ENCODE measurements around the gene DVL3.

Gene DVL3

GRCh38 chr3:184177767-184178306 is 22.7 kb downstream of the DVL3 start:
- DNase-seq, result no peak

DNA sequence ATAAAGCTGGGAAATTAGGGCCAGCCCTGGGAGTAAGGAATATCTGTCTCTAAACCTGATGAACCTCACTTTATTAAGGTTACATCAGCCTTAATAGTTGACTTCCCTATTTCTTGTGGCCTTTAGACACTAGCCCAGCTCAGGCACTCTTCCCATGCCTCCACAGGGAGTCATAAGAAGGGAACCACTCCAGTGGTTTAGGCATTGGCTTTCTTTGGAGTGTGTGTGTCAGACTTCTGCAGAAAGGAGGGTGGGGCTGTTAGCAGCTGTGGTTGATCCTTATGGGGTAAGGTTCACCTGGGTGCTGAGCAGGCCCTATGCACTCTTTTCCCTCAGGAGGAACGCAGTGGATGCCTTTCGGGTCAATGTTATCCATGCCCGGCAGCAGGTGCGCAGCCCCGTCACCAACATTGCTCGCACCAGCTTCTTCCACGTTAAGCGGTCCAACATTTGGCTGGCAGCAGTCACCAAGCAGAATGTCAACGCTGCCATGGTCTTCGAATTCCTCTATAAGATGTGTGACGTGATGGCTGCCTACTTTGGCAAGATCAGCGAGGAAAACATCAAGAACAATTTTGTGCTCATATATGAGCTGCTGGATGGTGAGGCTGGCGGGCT is 23.5 kb downstream of the DVL3 start:
- DNase-seq, result no peak

GRCh38 chr3:184180165-184180564 is 25.0 kb downstream of the DVL3 start:
- no peak for DNase-seq

GRCh38 chr3:184181596-184181995 is 26.4 kb downstream of the DVL3 start:
- no peak for DNase-seq

- no peak for DNase-seq
Observed at GRCh38 chr3:184183679-184184078, 28.5 kb downstream of the DVL3 start.

- DNase-seq, result no peak
Observed at GRCh38 chr3:184184546-184185230, 29.5 kb downstream of the DVL3 start.

DNA sequence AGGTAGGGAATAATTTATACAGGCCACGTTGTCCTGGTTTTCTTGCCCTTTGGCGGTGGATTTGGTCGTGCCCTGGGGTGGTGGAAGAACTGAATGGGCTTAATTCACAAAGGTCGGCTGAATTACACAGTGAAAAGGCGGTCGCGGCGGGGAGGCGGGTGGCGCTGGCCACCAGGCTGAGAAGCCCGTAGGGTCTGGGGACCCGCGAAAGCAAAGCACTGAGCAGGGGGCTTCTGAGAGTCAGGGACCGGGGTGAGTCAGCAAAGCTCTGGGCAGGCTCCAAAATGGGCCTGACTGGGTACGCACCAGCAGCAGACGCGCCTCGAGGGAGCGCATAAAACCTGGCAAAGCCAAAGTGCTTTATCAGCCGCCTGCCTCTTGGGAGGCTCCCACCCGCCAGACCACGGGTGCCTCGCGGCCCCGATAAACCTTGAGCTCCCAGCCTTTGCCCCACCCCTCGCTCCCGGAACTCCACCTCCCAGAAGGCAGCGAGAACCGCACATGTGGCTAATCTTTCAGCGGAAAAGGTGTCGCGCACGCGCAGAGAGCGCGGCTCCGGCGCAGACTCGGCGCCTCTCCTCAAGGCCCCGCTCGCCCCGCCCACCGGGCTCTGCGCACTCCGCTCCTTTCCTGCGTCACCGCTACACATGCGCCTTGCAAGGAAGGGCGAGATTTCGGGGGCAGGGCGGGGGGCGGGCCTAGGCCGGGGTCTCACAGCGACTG is 30.4 kb downstream of the DVL3 start:
- peak; percentile 99 for DNase-seq

DNA sequence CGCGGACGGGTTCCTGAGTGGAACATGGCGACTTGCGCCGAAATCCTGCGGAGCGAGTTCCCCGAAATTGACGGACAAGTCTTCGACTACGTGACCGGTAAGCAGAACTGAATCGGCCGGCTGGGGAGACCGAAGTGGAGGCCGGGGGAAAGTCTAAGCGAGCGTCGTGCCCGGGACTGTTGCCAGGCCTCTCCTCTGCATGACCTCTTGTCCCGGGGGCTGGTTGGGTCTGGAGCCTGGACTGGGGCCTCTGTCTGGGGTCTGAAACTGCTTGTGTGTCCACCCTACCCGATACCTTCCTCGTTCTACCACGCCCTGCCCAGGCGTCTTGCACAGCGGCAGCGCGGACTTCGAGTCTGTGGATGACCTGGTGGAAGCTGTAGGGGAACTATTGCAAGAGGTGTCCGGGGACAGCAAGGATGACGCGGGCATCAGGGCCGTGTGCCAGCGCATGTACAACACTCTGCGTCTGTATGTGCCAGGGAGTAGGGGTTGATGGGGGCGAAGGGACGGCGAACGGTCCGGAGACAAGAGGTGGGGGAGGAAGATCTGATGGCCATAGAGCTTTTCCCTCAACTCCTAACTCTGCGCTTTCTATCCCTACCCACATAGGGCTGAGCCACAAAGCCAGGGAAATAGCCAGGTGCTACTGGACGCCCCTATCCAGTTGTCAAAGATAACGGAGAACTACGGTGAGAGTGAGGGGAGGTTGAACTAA is 31.2 kb downstream of the DVL3 start, which contains the start of gene ABCF3:
ABCF3 (plus strand) TSS at position 16 of the 718 bp plus-strand sequence; CDS start at position 25, 9 bp downstream.
- DNase-seq, result no peak

DNA sequence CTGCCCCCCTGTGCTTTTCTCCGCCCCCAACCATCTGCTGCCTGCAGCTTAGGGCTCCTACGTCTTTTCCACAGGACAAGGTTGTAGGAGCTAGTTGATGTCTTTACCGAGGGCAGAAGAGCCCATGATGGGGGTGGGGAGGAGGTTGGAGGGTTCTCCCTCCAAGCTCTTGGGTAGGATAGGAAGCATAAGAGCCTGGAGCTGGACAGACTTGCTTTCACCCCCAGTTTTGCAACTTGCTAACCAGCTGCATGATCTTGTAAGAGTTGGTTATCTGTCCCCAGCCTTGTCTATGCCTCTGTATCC is 31.7 kb downstream of the DVL3 start:
- DNase-seq, result no peak

DNA sequence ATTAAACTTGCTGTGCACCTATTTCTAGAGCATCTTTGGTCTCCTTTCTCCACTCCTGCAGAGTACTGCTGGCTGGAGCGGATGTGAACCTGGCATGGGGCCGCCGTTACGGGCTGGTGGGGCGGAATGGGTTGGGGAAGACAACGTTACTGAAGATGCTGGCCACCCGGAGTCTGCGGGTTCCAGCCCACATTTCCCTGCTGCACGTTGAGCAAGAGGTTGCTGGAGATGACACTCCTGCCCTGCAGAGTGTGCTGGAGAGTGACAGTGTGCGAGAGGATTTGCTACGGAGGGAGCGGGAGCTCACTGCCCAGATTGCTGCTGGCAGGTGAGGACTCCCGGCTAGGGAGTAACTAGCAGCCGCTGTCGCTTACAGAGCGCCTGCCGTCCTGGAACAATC is 32.9 kb downstream of the DVL3 start:
- DNase-seq, result no peak

GRCh38 chr3:184189421-184189820 is 34.2 kb downstream of the DVL3 start:
- no peak for DNase-seq

DNA sequence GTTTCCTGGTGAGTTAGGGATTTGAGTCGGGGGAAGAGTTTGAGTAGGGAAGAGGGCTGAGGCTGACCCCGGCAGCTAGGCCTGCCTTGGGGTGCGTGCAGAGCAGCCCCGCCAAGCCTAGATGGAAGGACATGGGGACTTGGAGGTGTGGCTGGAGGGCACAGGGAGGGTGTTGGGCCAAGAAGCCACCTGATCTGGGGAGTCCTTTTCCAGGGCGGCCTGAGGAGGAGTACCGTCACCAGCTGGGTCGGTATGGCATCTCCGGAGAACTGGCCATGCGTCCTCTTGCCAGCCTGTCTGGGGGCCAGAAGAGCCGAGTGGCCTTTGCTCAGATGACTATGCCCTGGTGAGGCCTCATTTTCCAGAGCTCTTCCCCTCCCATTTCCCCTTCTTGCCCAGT is 37.7 kb downstream of the DVL3 start:
- no peak for DNase-seq

GRCh38 chr3:184193991-184194539 is 38.9 kb downstream of the DVL3 start:
- no peak for DNase-seq

DNA sequence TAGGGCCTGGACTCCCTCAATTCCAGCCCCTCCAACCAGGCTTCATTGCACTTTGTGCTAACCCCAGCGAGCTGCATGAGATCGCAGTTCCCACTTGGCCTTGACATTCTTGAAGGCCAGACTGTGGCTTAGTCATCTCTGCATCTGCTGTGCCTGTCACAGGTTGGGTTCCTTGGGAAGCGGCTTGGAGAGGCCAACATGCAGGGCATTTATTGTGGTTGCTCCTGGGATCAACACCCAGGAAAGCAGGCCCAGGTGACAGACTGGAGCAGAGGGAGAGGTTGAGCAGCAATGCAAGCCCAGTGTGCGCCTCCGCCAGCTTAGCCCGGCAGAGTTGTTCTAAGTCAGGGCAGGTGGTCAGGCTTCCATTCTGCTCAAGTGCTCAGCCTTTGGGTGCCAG is 41.4 kb downstream of the DVL3 start:
- DNase-seq, result no peak

GRCh38 chr3:184198509-184198908 is 43.3 kb downstream of the DVL3 start:
- DNase-seq, result no peak

DNA sequence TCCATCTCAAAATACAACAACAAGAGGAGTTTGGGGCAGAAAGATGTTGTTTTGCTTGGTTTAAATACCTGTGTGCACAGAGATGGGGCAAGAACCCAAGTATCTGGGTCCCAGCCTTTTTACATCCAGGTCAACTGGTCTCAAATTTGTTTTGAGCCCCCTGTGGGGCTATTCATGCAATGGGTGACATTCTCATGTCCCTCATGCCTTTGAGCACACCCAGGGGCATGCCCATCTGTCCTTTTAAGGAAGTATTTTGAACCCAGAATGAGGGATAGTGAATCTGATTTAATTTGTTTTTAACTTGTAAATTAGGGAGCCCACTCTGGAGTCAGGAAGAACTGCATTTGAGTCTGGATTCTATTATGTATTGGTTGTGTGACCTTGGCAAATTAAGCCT is 45.6 kb downstream of the DVL3 start:
- DNase-seq, result no peak

- no peak for DNase-seq
Observed at GRCh38 chr3:184203526-184203925, 48.3 kb downstream of the DVL3 start.

DNA sequence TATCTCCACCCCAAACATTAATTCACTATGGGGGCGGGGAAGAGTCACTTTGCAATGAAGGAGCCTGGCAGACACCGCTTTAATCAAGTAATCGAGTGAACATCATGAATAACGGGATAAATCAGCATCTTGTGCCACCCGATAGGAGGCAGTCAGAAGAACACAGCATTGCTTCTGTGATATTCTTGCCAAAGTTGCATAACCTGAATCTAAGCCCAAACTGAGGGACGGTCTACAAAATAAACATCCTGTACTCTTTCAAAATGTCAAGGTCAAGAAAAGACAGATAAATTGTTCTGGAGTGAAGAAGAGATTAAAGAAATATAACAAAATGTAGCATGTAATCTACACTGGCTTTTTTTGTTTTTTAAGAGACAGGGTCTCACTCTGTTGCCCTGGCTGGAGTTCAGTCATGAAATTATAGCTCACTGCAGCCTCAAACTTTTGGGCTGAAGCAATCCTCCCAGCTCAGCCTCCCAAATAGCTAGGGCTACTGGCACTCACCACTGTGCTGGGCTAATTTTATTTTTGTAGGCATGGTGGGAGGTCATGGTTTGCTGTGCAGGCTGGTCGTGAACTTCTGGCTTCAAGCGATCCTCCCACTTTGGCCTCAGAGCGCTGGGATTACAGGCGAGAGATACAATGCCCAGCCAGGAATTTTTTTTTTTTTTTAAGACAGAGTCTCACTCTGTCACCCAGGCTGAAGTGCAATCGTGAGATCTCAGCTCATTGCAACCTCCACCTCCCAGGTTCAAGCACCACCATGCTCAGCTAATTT is 54.2 kb downstream of the DVL3 start:
- no peak for DNase-seq

DNA sequence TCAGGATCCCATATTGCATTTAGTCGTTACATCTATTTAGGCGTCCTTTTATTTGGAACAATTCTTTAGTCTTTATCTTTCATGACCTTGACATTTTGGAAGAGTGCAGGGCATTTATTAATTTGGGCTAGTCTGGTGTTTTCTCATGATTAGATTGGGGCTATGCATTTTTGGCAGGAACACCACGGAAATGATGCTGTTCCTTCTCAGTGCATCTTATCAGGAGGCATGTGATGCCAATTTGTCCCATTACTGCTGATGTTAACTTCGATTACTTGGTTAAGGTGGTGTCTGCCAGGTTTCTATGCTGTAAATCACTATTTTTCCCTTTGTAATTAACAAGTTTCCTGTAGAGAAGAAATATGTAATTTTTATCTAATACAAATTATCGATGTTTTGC is 56.1 kb downstream of the DVL3 start:
- no peak for DNase-seq

DNA sequence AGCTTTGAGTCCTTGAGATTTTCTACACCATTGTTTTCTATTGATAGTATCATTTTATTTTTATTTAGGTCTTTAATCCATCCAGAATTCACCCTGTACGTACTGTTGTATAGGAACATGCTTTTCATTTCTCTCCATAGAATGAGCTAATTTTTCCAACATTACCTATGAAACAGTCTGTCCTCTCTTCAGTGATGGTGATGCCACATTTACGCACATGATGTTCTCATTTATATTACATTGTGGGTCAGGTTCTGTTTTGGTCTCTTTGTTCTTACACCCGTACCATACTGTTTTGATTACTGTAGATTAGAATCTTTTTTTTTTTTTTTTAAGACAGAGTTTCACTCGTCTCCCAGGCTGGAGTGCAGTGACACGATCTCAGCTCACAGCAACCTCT is 56.5 kb downstream of the DVL3 start:
- DNase-seq, result no peak

- no peak for DNase-seq
Observed at GRCh38 chr3:184218814-184219213, 63.6 kb downstream of the DVL3 start.

DNA sequence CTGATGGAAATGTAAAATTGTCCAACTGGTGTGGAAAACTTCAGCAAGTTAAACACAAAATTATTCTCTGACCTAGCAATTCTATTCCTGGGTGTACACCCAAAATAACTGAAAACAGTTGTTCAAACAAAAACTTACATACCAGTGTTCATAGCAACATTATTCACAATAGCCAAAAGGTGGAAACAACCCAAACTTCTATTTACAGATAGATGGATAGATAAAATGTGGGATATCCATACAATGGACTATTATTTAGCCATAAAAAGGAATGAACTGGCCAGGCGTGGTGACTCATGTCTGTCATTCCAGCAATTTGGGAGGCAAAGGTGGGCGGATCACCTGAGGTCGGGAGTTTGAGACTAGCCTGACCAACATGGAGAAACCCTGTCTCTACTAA is 67.3 kb downstream of the DVL3 start:
- DNase-seq, result no peak

Data from CD4-positive, alpha-beta T cell treated with Interleukin-4 for 4 hours (primary cell).